ENCODE results near the gene GALNT9. TPM values are rescaled to one million over a fixed set of nuclear protein-coding genes. Genes with fewer than 3 reads are reported as not detected.

GALNT9 gene
- total RNA-seq, 1 experiment from 2014 or later = 0.45 TPM

DNA sequence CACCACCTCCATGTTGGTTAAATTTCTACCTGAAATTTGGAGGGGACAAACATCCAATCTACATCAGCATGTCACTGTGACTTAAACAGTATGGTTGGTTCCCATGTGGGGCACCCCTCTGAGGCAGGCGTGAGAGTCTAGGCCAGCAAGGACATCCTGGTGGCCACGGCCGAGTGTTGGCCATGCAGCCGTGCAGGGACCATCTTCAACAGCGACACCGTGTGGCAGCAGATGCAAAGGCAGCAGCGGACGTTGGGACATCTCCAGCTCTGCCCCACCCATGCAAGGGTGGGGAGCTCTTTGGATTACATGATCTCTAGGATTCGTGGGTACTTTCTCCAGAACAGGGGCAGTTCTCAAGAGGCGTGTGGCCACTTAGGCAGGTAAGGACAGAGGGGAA, 135.3 kb downstream of the GALNT9 start:
- ChIA-PET POLR2A (no interaction called here), CTCF (interaction anchor here (1.1 kb wide), 1 partner anchor 40 kb away, joined by 3 read pairs; no protein-coding TSS in a partner anchor)
- Histone ChIP-seq H3K27me3 (replicated peaks; ENCODE audit: control insufficient read depth, insufficient read depth, low read length) (no peaks in the 10 kb centered on the region; the same call in 1 of the 2 replicates), H3K9me3 (no peaks in the 10 kb centered on the region; the same call in 1 of the 2 replicates), H3K4me3 (ENCODE audit: low read depth, low read length) (no peak overlapping the region), H3K36me3 (ENCODE audit: control insufficient read depth, insufficient read depth, low read length) (no peaks in the 10 kb centered on the region), H3K4me1 (peaks cover 8% of the 10 kb centered on the region; the same call in 1 of the 2 replicates)
- Mint-ChIP-seq H3K9me3 (ENCODE audit: unreplicated experiment) (peaks cover 9% of the 10 kb centered on the region), H3K36me3 (ENCODE audit: insufficient read depth, unreplicated experiment) (peaks cover 5% of the 10 kb centered on the region), H3K27ac (ENCODE audit: unreplicated experiment) (no peak overlapping the region), H3K4me3 (ENCODE audit: unreplicated experiment) (no peak overlapping the region), H3K27me3 (ENCODE audit: insufficient read depth, unreplicated experiment) (peaks cover 2% of the 10 kb centered on the region), H3K4me1 (ENCODE audit: low read depth, unreplicated experiment) (peaks cover 5% of the 10 kb centered on the region)
- DNase-seq = no peak
- peak in 1 of 2 experiments; percentile 11 for TF ChIP-seq CTCF (IDR thresholded peaks at IDR 0.05; ENCODE audit: insufficient read depth in 1 of 2, low read depth in 1 of 2, low read length in 1 of 2, severe bottlenecking in 1 of 2, unreplicated experiment in 1 of 2)
- no TSS peak for BruUV-seq (replicated peaks)
- intact Hi-C loops (cut with micrococcal nuclease; ENCODE audit: unreplicated experiment) = no loop called here

- H3K4me3 Mint-ChIP-seq (ENCODE audit: unreplicated experiment) = no peak overlapping the region
These were observed 137.5 kb downstream of the GALNT9 start for GRCh38 chr12:132191715-132192553.

More at GRCh38 chr12:132191715-132192553, 137.5 kb downstream of the GALNT9 start:
- Histone ChIP-seq H3K36me3 (ENCODE audit: control insufficient read depth, insufficient read depth, low read length) (no peaks in the 10 kb centered on the region), H3K4me3 (ENCODE audit: low read depth, low read length) (no peak overlapping the region), H3K27me3 (replicated peaks; ENCODE audit: control insufficient read depth, insufficient read depth, low read length) (no peaks in the 10 kb centered on the region), H3K4me1 (peaks cover 8% of the 10 kb centered on the region; the same call in 1 of the 2 replicates), H3K9me3 (no peaks in the 10 kb centered on the region; the same call in 1 of the 2 replicates)
- no peak overlapping the region for H3K27ac Mint-ChIP-seq (ENCODE audit: unreplicated experiment)
- CTCF ChIA-PET = interaction anchor here (0.6 kb wide), 1 partner anchor 227 kb away, joined by 12 read pairs; no protein-coding TSS in a partner anchor
- peaks cover 7% of the 10 kb centered on the region for H3K4me1 Mint-ChIP-seq (ENCODE audit: low read depth, unreplicated experiment)
- intact Hi-C loops (cut with micrococcal nuclease; ENCODE audit: unreplicated experiment) = no loop called here
- BruUV-seq (replicated peaks) = no TSS peak
- peaks cover 2% of the 10 kb centered on the region for H3K27me3 Mint-ChIP-seq (ENCODE audit: insufficient read depth, unreplicated experiment)
- TF ChIP-seq CTCF (IDR thresholded peaks at IDR 0.05; ENCODE audit: insufficient read depth in 1 of 2, low read depth in 1 of 2, low read length in 1 of 2, severe bottlenecking in 1 of 2, unreplicated experiment in 1 of 2) = no peak
- no peak for DNase-seq
- peaks cover 6% of the 10 kb centered on the region for H3K36me3 Mint-ChIP-seq (ENCODE audit: insufficient read depth, unreplicated experiment)
- POLR2A ChIA-PET = no interaction called here
- H3K9me3 Mint-ChIP-seq (ENCODE audit: unreplicated experiment) = peaks cover 9% of the 10 kb centered on the region
